Activated B cell treated with CpG ODN at 0.5 μM for 24 hours (primary cell): ENCODE measurements around the gene PPFIBP1. TPM values are rescaled to one million over a fixed set of nuclear protein-coding genes. Genes with fewer than 3 reads are reported as not detected.

Experiments
- ATAC-seq: fragments of 200-7000 bp; cut with Tn5 transposase; one replicate; pipeline ENCODE4 v1.10.0; 2021; ENCODE audit warnings: low read depth, mild to moderate bottlenecking, moderate library complexity
- CTCF ChIA-PET: fragments of 350-600 bp; sonication (Branson Sonifier 250); formaldehyde crosslinking; loops from one replicate; lab custom pipeline; 2021; ENCODE audit warnings: antibody characterized with exemption; lab: Charles Lee
- POLR2A ChIA-PET: fragments of 350-600 bp; sonication (Branson Sonifier 250); formaldehyde crosslinking; loops from one replicate; lab custom pipeline; 2021; ENCODE audit warnings: antibody characterized with exemption; lab: Charles Lee
- DNase-seq: peaks from one replicate; pipeline ENCODE4 v3.0.0; 2022
- H3K27ac Mint-ChIP-seq: one replicate; pipeline ENCODE4 v1.8.0; 2020; ENCODE audit warnings: mixed read lengths
- H3K27me3 Mint-ChIP-seq: one replicate; pipeline ENCODE4 v1.8.0; 2021; ENCODE audit warnings: mixed read lengths
- H3K36me3 Mint-ChIP-seq: one replicate; pipeline ENCODE4 v1.8.0; 2021; ENCODE audit warnings: low read depth, mixed read lengths
- H3K4me1 Mint-ChIP-seq: one replicate; pipeline ENCODE4 v1.8.0; 2021; ENCODE audit warnings: mixed read lengths
- H3K4me3 Mint-ChIP-seq: one replicate; pipeline ENCODE4 v1.8.0; 2020; ENCODE audit warnings: mild to moderate bottlenecking, mixed read lengths
- H3K9me3 Mint-ChIP-seq: one replicate; pipeline ENCODE4 v1.8.0; 2020; ENCODE audit warnings: mixed read lengths
- CTCF ChIP-seq: fragments of 200-600 bp; IDR thresholded peaks from one replicate; pipeline ENCODE4 v1.8.0; 2022; ENCODE audit warnings: antibody characterized with exemption, mild to moderate bottlenecking
- intact Hi-C: fragments of 100-400 bp; cut with micrococcal nuclease; formaldehyde crosslinking; loops from one replicate; pipeline ENCODE4 v1.15.1; 2024
- total RNA-seq: library from RNA; stranded (reverse); gene quantifications from 2 replicates; pipeline ENCODE4 v1.2.3, GENCODE V29; 2022

Gene PPFIBP1
- total RNA-seq, 1 donor from 2014 or later: 8.1 TPM

- no peaks in the 10 kb centered on the region for H3K9me3 Mint-ChIP-seq
- ATAC-seq (no peak), DNase-seq (no peak)
- TF ChIP-seq CTCF: no peak
- no peak overlapping the region for H3K4me3 Mint-ChIP-seq
- intact Hi-C loops: no loop called here
- ChIA-PET CTCF (no interaction called here), POLR2A (no interaction called here)
- H3K27me3 Mint-ChIP-seq: no peaks in the 10 kb centered on the region
- H3K36me3 Mint-ChIP-seq: no peaks in the 10 kb centered on the region
- no peaks in the 10 kb centered on the region for H3K4me1 Mint-ChIP-seq
- no peak overlapping the region for H3K27ac Mint-ChIP-seq
Observed at GRCh38 chr12:27610374-27610773, 86.4 kb downstream of the PPFIBP1 start.

GRCh38 chr12:27614386-27614785 lies 90.4 kb downstream of the PPFIBP1 start:
- Mint-ChIP-seq H3K9me3 (no peaks in the 10 kb centered on the region), H3K4me1 (no peaks in the 10 kb centered on the region), H3K4me3 (no peak overlapping the region), H3K36me3 (no peaks in the 10 kb centered on the region), H3K27me3 (no peaks in the 10 kb centered on the region), H3K27ac (no peak overlapping the region)
- no peak for TF ChIP-seq CTCF
- intact Hi-C loops: no loop called here
- ATAC-seq: no peak
- CTCF ChIA-PET: no interaction called here
- no peak for DNase-seq
- POLR2A ChIA-PET: no interaction called here

- Mint-ChIP-seq H3K27me3 (no peaks in the 10 kb centered on the region), H3K27ac (no peak overlapping the region), H3K9me3 (no peaks in the 10 kb centered on the region), H3K4me1 (no peaks in the 10 kb centered on the region), H3K36me3 (no peaks in the 10 kb centered on the region), H3K4me3 (no peak overlapping the region)
- intact Hi-C loops: no loop called here
- TF ChIP-seq CTCF: no peak
- POLR2A ChIA-PET: no interaction called here
- CTCF ChIA-PET: no interaction called here
- DNase-seq: no peak
- ATAC-seq: no peak
Observed at GRCh38 chr12:27614866-27615265, 90.9 kb downstream of the PPFIBP1 start.

GRCh38 chr12:27615331-27615891 lies 91.4 kb downstream of the PPFIBP1 start:
- ChIA-PET CTCF (no interaction called here), POLR2A (no interaction called here)
- Mint-ChIP-seq H3K4me1 (no peaks in the 10 kb centered on the region), H3K27me3 (no peaks in the 10 kb centered on the region), H3K9me3 (no peaks in the 10 kb centered on the region), H3K4me3 (no peak overlapping the region), H3K27ac (no peak overlapping the region), H3K36me3 (no peaks in the 10 kb centered on the region)
- intact Hi-C loops: no loop called here
- no peak for ATAC-seq
- TF ChIP-seq CTCF: no peak
- no peak for DNase-seq

GRCh38 chr12:27616356-27617142 lies 92.5 kb downstream of the PPFIBP1 start:
- DNase-seq: no peak
- Mint-ChIP-seq H3K27ac (no peak overlapping the region), H3K4me1 (no peaks in the 10 kb centered on the region), H3K36me3 (no peaks in the 10 kb centered on the region), H3K27me3 (no peaks in the 10 kb centered on the region), H3K4me3 (no peak overlapping the region), H3K9me3 (no peaks in the 10 kb centered on the region)
- TF ChIP-seq CTCF: no peak
- intact Hi-C loops: no loop called here
- ATAC-seq: no peak
- ChIA-PET POLR2A (no interaction called here), CTCF (no interaction called here)
